ENCODE results near the gene SRA1. TPM values are rescaled to one million over a fixed set of nuclear protein-coding genes. Genes with fewer than 3 reads are reported as not detected.

The SRA1 gene
- total RNA-seq, 1 donor from 2014 or later: 37.5 TPM

GRCh38 chr5:140576776-140577201 lies 19.5 kb upstream of the SRA1 start:
- no peak for DNase-seq (ENCODE audit: low spot score in 2 of 2, unreplicated experiment in 2 of 2)
- Mint-ChIP-seq H3K4me3 (no peak overlapping the region), H3K27ac (no peak overlapping the region), H3K4me1 (no peaks in the 10 kb centered on the region), H3K9me3 (peaks cover 5% of the 10 kb centered on the region), H3K27me3 (ENCODE audit: low read depth) (peaks cover 8% of the 10 kb centered on the region), H3K36me3 (no peaks in the 10 kb centered on the region)
- TF ChIP-seq CTCF (IDR thresholded peaks at IDR 0.05; ENCODE audit: unreplicated experiment): no peak

- no peak for DNase-seq (ENCODE audit: low spot score in 2 of 2, unreplicated experiment in 2 of 2)
- H3K4me3 Mint-ChIP-seq: no peak overlapping the region
- peaks cover 5% of the 10 kb centered on the region for H3K9me3 Mint-ChIP-seq
- TF ChIP-seq CTCF (IDR thresholded peaks at IDR 0.05; ENCODE audit: unreplicated experiment): no peak
- H3K36me3 Mint-ChIP-seq: no peaks in the 10 kb centered on the region
- no peaks in the 10 kb centered on the region for H3K4me1 Mint-ChIP-seq
- peaks cover 2% of the 10 kb centered on the region for H3K27me3 Mint-ChIP-seq (ENCODE audit: low read depth)
- no peak overlapping the region for H3K27ac Mint-ChIP-seq
Measured at GRCh38 chr5:140575309-140575708, 18.0 kb upstream of the SRA1 start.

- Mint-ChIP-seq H3K9me3 (peaks cover 5% of the 10 kb centered on the region), H3K27ac (no peak overlapping the region), H3K27me3 (ENCODE audit: low read depth) (no peaks in the 10 kb centered on the region), H3K36me3 (no peaks in the 10 kb centered on the region), H3K4me3 (no peak overlapping the region), H3K4me1 (no peaks in the 10 kb centered on the region)
- DNase-seq (ENCODE audit: low spot score in 2 of 2, unreplicated experiment in 2 of 2): no peak
- no peak for TF ChIP-seq CTCF (IDR thresholded peaks at IDR 0.05; ENCODE audit: unreplicated experiment)
Measured at GRCh38 chr5:140574165-140574564, 16.9 kb upstream of the SRA1 start.

GRCh38 chr5:140573683-140574082 lies 16.4 kb upstream of the SRA1 start:
- no peaks in the 10 kb centered on the region for H3K4me1 Mint-ChIP-seq

GRCh38 chr5:140571105-140571504 lies 13.8 kb upstream of the SRA1 start:
- Mint-ChIP-seq H3K27me3 (ENCODE audit: low read depth) (no peaks in the 10 kb centered on the region), H3K4me3 (no peak overlapping the region), H3K4me1 (peaks cover under 1% of the 10 kb centered on the region), H3K36me3 (peaks cover 14% of the 10 kb centered on the region), H3K27ac (no peak overlapping the region), H3K9me3 (peaks cover 2% of the 10 kb centered on the region)
- no peak for DNase-seq (ENCODE audit: low spot score in 2 of 2, unreplicated experiment in 2 of 2)
- TF ChIP-seq CTCF (IDR thresholded peaks at IDR 0.05; ENCODE audit: unreplicated experiment): no peak

More at GRCh38 chr5:140573683-140574082, 16.4 kb upstream of the SRA1 start:
- H3K36me3 Mint-ChIP-seq: peaks cover 1% of the 10 kb centered on the region
- DNase-seq (ENCODE audit: low spot score in 2 of 2, unreplicated experiment in 2 of 2): no peak
- H3K27ac Mint-ChIP-seq: no peak overlapping the region
- H3K9me3 Mint-ChIP-seq: peaks cover 5% of the 10 kb centered on the region
- H3K27me3 Mint-ChIP-seq (ENCODE audit: low read depth): no peaks in the 10 kb centered on the region
- no peak overlapping the region for H3K4me3 Mint-ChIP-seq
- no peak for TF ChIP-seq CTCF (IDR thresholded peaks at IDR 0.05; ENCODE audit: unreplicated experiment)

- peaks cover 7% of the 10 kb centered on the region for H3K4me1 Mint-ChIP-seq
- no peak overlapping the region for H3K4me3 Mint-ChIP-seq
- H3K27me3 Mint-ChIP-seq (ENCODE audit: low read depth): no peaks in the 10 kb centered on the region
- TF ChIP-seq CTCF (IDR thresholded peaks at IDR 0.05; ENCODE audit: unreplicated experiment): no peak
- no peaks in the 10 kb centered on the region for H3K9me3 Mint-ChIP-seq
- H3K36me3 Mint-ChIP-seq: peaks cover 16% of the 10 kb centered on the region
- H3K27ac Mint-ChIP-seq: no peak overlapping the region
- no peak for DNase-seq (ENCODE audit: low spot score in 2 of 2, unreplicated experiment in 2 of 2)
Measured at GRCh38 chr5:140570488-140570887, 13.2 kb upstream of the SRA1 start.

All from mesothelial cell of epicardium (in vitro differentiated cells).